Stimulated activated CD4-positive, alpha-beta T cell treated with anti-CD3 and anti-CD28 coated beads, TNF-alpha, amount 100 ng/mL, for 48 hours (primary cell): ENCODE measurements around the gene CYP3A7.
"Not testable (repeated sequence)": the region's sequence is repeated elsewhere in the genome, so short reads cannot be mapped to it uniquely, and the experiment has no call there.

Experiments
- DNase-seq, 3 donors: peaks; one replicate each; pipeline ENCODE4 v3.0.0-alpha.2; 2020; ENCODE audit warnings: low read depth in 3 of 3

Gene CYP3A7

DNA sequence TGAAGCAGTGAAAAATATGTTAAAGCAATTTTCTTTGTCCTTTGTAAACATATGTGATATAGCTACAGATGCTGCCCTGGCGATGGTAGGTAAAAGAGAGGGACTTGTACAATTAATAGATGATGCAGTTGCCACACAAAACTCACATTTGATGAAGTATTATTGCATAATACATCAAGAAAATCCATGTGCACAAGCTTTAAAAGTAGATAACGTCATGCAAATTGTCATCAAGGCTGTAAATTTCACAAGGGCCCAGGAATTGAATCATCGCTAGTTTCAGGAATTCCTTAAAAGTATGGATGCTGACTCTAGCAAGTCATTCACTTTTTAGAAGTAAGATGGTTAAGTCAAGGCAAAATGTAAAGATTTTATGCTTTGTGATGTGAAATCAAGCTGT lies 65.2 kb downstream of the CYP3A7 start:
- DNase-seq, result no peak

DNA sequence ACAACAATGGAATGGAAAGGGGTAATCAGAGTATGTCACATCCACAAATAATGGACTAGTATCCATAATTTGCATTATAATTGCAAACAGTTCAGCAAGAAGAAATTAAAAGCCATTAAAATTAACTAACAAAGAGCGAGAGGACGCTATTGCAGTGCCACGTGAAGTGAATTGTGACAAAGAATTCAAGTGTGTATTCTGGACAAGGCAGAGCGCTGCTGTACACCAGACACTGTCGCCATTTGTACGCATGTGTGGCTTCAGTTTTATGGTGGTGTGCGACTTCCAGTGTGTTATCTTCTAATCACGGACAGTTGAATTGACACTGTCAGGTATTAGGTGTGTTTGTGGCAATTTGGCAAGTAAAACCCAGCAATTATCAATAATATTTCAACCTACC lies 66.5 kb downstream of the CYP3A7 start:
- DNase-seq, result no peak

DNA sequence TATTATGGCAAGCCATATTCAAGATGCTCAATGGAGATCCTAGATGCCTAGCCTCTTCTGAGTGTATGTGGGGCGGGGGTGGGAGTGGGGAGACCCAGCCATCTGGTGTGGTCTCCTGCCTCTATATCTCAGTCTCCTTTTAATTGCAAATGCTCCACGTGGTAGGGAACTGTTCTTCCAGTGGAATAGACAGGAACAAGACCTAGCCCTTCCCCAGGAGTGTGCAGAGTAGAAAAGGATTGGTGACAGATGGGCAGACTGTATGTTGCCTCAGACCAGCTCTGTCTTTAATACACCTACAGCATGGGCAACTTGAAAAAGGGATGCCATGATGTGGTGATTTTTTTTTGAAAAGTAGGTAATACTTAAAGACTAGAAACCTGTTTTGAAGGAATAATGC lies 67.8 kb downstream of the CYP3A7 start:
- DNase-seq, result no peak

DNA sequence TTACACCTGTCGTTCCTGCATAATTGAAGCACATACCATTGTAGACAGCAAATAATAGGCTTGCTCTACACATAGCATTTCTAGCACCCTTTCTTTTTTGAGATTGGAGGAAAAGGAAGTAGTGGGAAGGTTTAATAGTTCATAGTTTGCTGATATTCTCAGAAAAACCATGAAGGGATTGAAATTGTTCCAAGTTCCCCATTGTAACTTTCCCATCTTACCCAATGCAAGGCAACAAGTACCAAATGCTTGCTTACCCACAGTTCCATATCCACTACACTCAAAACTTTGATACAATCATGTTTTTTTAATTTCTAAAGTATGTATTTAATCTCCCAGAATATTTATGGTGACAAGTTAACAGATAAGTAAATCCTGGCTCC lies 69.0 kb downstream of the CYP3A7 start:
- DNase-seq, result no peak

DNA sequence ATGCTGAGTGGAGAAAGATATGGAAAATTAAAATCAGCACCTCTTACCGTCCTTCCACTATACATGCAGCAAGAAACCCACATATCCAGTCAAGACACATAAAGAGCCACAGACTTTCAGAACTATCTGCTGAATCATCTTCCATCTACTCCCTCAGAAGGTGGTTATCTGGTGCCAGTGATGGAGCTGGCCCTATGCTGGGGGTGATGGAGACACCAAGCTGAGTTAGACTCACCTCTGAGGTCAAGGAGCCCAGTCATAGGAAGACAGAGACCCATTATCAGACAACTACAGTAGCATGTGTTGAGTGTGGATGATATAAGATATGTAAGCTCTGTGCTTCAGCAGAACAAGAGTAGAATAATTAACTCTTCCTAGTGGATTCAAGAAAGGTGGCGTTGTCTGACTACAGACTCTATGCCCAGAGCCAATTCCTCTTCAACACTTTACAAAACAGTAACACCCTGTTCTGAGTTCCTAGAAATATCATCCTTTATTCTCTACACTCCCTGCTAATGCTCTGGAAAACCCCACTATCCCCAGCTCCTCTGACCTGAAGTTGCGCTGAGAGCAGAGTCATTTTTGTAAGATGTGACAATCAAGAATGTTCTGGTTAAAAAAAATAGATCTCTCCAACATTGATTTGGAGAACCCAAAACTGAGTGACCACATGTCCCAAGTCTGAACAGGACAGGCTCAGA lies 69.5 kb downstream of the CYP3A7 start:
- peak in 1 of 3 donors; percentile 25 for DNase-seq

DNA sequence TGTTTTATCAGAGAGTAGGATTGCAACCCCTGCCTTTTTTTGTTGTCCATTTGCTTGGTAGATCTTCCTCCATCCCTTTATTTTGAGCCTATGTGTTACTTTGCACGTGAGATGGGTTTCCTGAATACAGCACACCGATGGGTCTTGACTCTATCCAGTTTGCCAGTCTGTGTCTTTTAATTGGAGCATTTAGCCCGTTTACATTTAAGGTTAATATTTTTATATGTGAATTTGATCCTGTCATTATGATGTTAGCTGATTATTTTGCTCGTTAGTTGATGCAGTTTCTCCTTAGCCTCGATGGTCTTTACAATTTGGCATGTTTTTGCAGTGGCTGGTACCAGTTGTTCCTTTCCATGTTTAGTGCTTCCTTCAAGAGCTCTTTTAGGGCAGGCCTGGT lies 77.1 kb downstream of the CYP3A7 start:
- not testable (repeated sequence) for DNase-seq
